ENCODE data around the gene PIP4K2C.
"Not testable (repeated sequence)": the region's sequence is repeated elsewhere in the genome, so short reads cannot be mapped to it uniquely, and the experiment has no call there.

The PIP4K2C gene

DNA sequence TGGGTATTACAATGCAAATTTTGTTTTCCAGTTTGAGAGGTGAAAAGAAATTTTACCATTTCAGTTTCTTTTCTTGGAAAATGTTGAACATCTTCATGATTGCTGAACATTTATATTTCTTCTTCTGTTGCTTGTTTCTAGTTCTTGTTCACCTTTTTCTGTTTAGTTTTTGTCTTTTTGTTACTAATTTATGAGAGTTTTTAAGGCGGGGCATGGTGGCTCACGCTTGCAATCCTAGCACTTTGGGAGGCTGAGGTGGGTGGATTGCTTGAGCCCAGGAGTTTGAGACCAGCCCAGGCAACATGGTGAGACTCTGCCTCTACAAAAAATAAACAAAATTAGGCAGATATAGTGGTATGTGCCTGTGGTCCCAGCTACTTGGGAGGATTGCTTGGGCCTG lies 30.5 kb upstream of the PIP4K2C start:
- DNase-seq (ENCODE audit: low read depth in 2 of 2): no peak

DNA sequence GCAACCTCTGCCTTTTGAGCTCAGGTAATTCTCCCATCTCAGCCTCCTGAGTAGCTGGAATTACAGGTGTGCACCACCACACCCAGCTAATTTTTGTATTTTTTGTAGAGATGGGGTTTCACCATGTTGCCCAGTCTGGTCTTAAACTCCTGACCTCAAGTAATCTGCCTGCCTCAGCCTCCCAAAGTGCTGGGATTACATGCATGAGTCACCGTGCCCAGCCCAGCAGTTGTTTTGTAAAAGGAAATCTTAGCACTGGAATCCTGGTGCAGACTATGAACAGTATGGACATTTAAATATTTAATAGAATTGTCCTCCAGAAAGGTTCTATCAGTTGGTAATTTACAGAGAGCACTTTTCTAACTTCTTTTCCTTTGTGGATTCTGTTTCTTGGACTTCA lies 29.9 kb upstream of the PIP4K2C start:
- not testable (repeated sequence) for DNase-seq (ENCODE audit: low read depth in 2 of 2)

- no peak for DNase-seq (ENCODE audit: low read depth in 2 of 2)
Measured at GRCh38 chr12:57563358-57563757, 27.6 kb upstream of the PIP4K2C start.

DNA sequence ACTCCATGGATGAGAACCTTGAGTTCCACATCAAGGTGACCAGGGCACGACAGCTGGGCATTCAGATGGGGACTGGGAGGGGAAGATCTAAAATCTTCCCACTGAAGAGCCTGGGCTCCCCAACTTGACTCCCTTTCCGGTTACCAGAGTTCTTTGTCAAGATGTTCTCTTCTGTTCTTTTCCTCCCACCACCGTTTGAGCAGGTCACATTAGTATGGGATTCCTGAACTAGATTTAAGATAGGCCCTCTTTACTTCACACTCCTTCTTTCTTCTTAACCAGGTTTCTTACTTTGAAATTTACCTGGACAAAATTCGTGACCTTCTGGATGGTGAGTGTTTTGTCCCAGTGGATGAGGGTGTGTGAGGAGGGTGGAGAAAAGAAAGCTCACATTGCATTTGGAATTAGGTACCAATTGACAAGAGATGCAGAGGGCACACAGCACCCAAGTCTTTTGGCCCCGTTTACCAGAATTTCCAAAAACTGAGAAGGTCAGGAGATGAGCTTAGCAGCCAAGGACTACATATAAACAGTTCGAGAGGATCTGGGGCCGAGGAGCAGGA lies 26.7 kb upstream of the PIP4K2C start:
- no peak for DNase-seq (ENCODE audit: low read depth in 2 of 2)

GRCh38 chr12:57568838-57569237 lies 22.2 kb upstream of the PIP4K2C start:
- no peak for DNase-seq (ENCODE audit: low read depth in 2 of 2)

GRCh38 chr12:57569858-57570257 lies 21.1 kb upstream of the PIP4K2C start:
- no peak for DNase-seq (ENCODE audit: low read depth in 2 of 2)

DNA sequence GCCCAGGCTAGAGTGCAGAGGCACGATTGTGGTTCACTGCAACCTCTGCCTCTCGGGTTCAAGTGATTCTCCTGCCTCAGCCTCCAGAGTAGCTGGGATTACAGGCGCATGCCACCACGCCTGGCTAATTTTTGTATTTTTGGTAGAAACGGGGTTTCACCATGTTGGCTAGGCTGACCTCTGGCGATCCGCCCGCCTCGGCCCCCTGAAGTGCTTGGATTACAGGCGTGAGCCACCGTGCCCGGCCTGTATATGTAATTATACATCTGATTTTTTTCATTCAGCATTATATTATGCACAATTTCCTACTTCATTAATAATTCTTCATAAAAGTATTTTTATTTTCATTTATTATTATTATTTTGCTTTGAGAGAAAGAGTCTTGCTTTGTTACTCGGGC lies 20.6 kb upstream of the PIP4K2C start:
- DNase-seq (ENCODE audit: low read depth in 2 of 2): not testable (repeated sequence)

- no peak for DNase-seq (ENCODE audit: low read depth in 2 of 2)
Measured at GRCh38 chr12:57571926-57572762, 18.8 kb upstream of the PIP4K2C start.

GRCh38 chr12:57574795-57575194 lies 16.2 kb upstream of the PIP4K2C start:
- no peak for DNase-seq (ENCODE audit: low read depth in 2 of 2)

DNA sequence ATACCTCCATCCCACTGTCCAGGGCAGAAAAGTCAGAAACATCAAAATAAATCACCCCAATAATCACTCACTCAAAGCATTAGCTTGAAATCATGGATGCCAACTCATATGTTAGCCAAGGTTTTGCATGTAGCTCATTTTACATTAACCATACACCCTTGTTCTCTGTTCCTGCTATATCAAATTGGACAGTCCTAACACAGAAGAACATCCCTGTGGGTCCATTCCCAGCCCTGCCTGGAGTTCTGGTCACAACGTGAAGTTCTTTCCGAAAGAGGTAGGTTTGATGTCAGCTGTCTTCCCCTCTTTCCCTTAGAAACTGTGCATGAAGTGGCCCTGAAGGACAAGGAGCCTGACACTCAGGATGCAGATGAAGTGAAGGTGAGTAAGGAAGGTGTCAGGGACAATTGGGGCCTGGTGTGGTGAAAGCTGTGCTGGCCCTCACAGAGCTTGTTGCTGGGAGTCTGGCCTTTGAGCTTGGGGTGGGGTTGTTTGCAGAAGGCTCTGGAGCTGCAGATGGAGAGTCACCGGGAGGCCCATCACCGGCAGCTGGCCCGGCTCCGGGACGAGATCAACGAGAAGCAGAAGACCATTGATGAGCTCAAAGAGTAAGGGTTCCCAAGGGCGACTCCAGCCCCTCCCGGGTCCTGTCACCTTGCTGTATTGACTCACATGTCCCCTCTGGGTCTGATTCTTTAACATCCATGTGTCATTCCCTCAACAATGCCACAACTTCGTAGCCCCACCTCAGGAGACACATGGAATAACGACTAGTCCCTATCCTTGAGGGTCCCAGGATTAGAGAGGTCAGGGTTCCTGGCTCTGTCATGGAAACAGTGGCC lies 15.0 kb upstream of the PIP4K2C start:
- DNase-seq (ENCODE audit: low read depth in 2 of 2): no peak

- no peak for DNase-seq (ENCODE audit: low read depth in 2 of 2)
Measured at GRCh38 chr12:57576613-57577160, 14.3 kb upstream of the PIP4K2C start.

DNA sequence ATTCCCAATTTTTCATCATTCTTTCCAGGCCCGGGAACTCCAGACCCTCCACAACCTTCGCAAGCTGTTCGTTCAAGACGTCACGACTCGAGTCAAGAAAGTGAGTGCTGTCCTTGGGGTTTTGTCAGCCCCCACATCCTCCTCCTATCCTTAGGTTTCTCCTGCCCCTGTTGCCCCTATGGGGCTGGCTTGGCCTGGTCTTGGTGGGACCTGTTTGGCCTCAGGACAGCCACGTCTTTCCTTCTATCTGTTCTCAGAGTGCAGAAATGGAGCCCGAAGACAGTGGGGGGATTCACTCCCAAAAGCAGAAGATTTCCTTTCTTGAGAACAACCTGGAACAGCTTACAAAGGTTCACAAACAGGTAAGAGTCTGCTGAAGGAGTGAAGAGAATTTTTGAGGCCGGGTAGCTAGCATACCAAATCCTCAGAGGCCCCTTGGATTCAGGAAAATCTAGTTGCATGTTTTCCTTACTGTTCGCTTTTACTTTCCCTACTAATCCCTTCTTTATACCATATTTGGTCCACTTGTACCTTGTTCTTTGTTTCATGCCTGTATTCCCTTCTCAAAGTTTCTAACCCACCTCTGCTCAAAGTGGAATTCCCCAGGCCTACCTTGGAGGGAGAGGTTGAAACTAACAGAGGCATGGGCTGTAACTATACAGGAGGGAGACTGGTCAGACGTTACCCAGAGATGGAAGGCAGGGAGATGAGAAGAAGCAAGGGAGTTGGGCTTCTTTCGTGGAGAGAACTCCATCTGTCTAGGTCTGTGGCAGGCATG lies 12.8 kb upstream of the PIP4K2C start:
- no peak for DNase-seq (ENCODE audit: low read depth in 2 of 2)

DNA sequence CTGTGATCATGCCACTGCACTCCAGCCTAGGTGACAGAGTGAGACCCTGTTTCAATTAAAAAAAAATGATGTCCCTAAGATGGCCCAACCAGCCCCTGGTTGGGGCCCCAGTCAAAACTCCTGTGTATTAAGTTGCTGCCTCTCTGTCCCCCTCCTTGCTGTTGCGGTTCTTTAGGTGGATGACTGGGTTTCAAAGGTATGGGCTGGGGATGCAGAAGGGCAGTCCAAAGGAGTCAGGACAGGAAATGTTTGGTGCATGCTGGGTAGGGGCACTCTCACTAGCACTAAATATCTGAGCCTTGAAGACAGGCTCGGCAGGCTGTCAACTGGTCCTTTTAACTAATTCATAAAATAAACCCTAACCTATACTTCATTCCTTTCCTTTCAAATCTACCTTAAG lies 12.0 kb upstream of the PIP4K2C start:
- no peak for DNase-seq (ENCODE audit: low read depth in 2 of 2)

GRCh38 chr12:57579677-57580465 lies 11.1 kb upstream of the PIP4K2C start:
- DNase-seq (ENCODE audit: low read depth in 2 of 2): no peak

- DNase-seq (ENCODE audit: low read depth in 2 of 2): no peak
Measured at GRCh38 chr12:57580466-57580795, 10.6 kb upstream of the PIP4K2C start.

GRCh38 chr12:57581802-57582201 lies 9.2 kb upstream of the PIP4K2C start:
- DNase-seq (ENCODE audit: low read depth in 2 of 2): no peak

GRCh38 chr12:57582440-57582839 lies 8.6 kb upstream of the PIP4K2C start:
- no peak for DNase-seq (ENCODE audit: low read depth in 2 of 2)

GRCh38 chr12:57583008-57583831 lies 7.8 kb upstream of the PIP4K2C start:
- DNase-seq (ENCODE audit: low read depth in 2 of 2): peak; percentile 41 to 45

- DNase-seq (ENCODE audit: low read depth in 2 of 2): no peak
Measured at GRCh38 chr12:57584050-57584449, 6.9 kb upstream of the PIP4K2C start.

DNA sequence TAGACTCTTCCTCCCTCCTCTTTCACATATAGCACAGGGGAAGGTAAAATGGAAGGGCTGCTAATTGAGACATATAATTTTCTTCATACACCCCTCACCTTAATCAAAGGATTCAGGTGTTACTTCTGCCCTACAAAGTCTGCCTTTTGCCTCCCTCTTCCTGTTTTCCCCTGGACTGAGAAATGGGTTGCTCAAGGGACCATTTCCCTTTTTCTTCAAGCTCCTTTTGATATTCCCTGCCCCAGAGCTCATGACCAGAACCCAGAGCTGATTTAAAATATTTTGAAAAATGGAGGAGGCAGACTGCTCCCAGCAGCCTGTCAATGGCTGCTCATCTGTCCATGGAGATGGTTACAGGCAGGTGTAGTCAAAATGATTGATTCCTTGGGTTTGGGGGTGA lies 6.3 kb upstream of the PIP4K2C start:
- no peak for DNase-seq (ENCODE audit: low read depth in 2 of 2)
